ENCODE data around the gene FILIP1L.

DNA sequence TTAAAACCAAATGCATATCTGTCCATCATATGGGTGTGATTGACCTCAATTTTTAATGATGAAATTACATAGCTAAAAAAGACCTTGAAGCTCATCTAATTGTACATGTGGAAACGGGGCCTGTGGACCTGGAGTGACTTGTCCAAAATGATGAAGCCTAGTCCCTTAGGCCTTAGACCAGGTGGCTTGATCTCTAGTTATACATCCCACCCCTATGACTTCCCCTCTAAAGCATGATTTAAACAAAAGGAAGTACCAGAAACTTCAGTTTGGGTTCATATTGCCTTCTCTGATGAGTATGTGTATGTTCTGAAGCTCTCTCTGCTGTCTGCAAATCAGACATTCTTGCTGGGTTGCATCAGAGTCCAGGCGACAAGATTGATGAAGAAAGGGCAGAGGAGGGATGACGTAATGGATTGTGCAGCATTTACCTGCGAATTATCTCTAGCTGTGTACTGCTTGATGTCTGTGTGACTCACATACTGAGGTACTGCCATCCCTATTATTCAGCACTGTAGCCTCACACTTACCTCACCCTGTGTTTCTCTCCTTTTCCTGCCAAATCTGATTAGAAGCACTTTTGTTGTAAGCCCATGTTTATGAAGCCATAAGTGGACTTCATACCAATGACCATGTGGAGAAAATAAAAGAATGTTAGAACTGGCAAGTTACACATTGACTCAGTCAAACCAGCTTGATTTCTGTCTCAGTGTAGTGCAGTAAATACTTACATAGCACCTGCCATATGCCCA is 111.5 kb downstream of the FILIP1L start:
- TF ChIP-seq, protein P1, sequence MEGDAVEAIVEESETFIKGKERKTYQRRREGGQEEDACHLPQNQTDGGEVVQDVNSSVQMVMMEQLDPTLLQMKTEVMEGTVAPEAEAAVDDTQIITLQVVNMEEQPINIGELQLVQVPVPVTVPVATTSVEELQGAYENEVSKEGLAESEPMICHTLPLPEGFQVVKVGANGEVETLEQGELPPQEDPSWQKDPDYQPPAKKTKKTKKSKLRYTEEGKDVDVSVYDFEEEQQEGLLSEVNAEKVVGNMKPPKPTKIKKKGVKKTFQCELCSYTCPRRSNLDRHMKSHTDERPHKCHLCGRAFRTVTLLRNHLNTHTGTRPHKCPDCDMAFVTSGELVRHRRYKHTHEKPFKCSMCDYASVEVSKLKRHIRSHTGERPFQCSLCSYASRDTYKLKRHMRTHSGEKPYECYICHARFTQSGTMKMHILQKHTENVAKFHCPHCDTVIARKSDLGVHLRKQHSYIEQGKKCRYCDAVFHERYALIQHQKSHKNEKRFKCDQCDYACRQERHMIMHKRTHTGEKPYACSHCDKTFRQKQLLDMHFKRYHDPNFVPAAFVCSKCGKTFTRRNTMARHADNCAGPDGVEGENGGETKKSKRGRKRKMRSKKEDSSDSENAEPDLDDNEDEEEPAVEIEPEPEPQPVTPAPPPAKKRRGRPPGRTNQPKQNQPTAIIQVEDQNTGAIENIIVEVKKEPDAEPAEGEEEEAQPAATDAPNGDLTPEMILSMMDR (IDR thresholded peaks at IDR 0.05) = no peak
- TF ChIP-seq POLR2A (IDR thresholded peaks at IDR 0.05) = no peak

Data from thyroid gland (tissue), 4 donors.